Lower leg skin (tissue), 3 donors: Measurements from ENCODE around the gene GGNBP2.

Experiments
- POLR2A ChIP-seq, 2 donors: fragments of 450-650 bp; IDR thresholded peaks; one replicate each; pipeline ENCODE4 v1.6.1; 2016 to 2017; ENCODE audit warnings: antibody characterized with exemption in 2 of 2, mild to moderate bottlenecking in 1 of 2, moderate library complexity in 1 of 2
- TF ChIP-seq, protein P1 (sequence below), 3 donors: fragments of 450-650 bp; IDR thresholded peaks; one replicate each; pipeline ENCODE4 v1.5.1; 2016; ENCODE audit warnings: antibody characterized with exemption in 3 of 3, mild to moderate bottlenecking in 3 of 3, moderate library complexity in 2 of 3

GRCh38 chr17:36498155-36498554 is 46.6 kb upstream of the GGNBP2 start:
- TF ChIP-seq, protein P1, sequence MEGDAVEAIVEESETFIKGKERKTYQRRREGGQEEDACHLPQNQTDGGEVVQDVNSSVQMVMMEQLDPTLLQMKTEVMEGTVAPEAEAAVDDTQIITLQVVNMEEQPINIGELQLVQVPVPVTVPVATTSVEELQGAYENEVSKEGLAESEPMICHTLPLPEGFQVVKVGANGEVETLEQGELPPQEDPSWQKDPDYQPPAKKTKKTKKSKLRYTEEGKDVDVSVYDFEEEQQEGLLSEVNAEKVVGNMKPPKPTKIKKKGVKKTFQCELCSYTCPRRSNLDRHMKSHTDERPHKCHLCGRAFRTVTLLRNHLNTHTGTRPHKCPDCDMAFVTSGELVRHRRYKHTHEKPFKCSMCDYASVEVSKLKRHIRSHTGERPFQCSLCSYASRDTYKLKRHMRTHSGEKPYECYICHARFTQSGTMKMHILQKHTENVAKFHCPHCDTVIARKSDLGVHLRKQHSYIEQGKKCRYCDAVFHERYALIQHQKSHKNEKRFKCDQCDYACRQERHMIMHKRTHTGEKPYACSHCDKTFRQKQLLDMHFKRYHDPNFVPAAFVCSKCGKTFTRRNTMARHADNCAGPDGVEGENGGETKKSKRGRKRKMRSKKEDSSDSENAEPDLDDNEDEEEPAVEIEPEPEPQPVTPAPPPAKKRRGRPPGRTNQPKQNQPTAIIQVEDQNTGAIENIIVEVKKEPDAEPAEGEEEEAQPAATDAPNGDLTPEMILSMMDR (IDR thresholded peaks at IDR 0.05), result no peak
- no peak for TF ChIP-seq POLR2A (IDR thresholded peaks at IDR 0.05)
